Right cardiac atrium (tissue), 5 donors: Measurements from ENCODE around the gene BMS1. TPM values are rescaled to one million over a fixed set of nuclear protein-coding genes. Genes with fewer than 3 reads are reported as not detected.
"Not testable (repeated sequence)": the region's sequence is repeated elsewhere in the genome, so short reads cannot be mapped to it uniquely, and the experiment has no call there.

Experiments
- ATAC-seq, 2 donors: fragments of 200-7000 bp; cut with Tn5 transposase; one replicate each; pipeline versions ENCODE4 v1.8.0 to v1.9.1; 2020; ENCODE audit warnings: moderate library complexity in 2 of 2, mild to moderate bottlenecking in 1 of 2
- DNase-seq, 3 donors: peaks; one replicate each; pipeline ENCODE4 v3.0.0-alpha.2; 2020
- H3K27ac ChIP-seq: one replicate; pipeline ENCODE4 v1.5.1; 2013; ENCODE audit warnings: mild to moderate bottlenecking, low read length, control low read depth, moderate library complexity
- H3K27me3 ChIP-seq: one replicate; pipeline ENCODE4 v1.6.1; 2013; ENCODE audit not compliant: control insufficient read depth, insufficient read depth
- H3K4me1 ChIP-seq: one replicate; pipeline ENCODE4 v1.6.1; 2013; ENCODE audit warnings: low read length; ENCODE audit not compliant: control insufficient read depth, insufficient read depth
- H3K4me3 ChIP-seq: one replicate; pipeline ENCODE4 v1.5.1; 2013; ENCODE audit warnings: low read length, control low read depth
- H3K9me3 ChIP-seq: one replicate; pipeline ENCODE4 v1.6.1; 2013; ENCODE audit warnings: low read length; ENCODE audit not compliant: control insufficient read depth
- WGBS: extraction: QIAGEN DNeasy Blood & Tissue Kit; methylation state at CpG from one replicate; pipeline ENCODE4 v1.1.7; 2013; 5-methylcytosine and 5-hydroxymethylcytosine counted together
- intact Hi-C, 4 donors: fragments of 100-400 bp; cut with DNase I; formaldehyde crosslinking; loops; one replicate each; pipeline versions ENCODE4 v1.11.0 to v1.14.0; 2022 to 2023
- polyA plus RNA-seq: library from polyadenylated mRNA; stranded (reverse); fragments of 200-250 nt; gene quantifications from one replicate; pipeline ENCODE4 v1.2.3, GENCODE V29; 2013
- total RNA-seq, 4 donors: library from RNA; stranded (reverse); fragmentation: NEBNext Ultra II Directional; extraction: Animal tissue kit (Norgen Biotek cat#: 25700); gene quantifications; one replicate each; pipeline ENCODE4 v1.2.1, GENCODE V29; 2021
- donor health status: healthy with polysubstance abuse.
- donor health status: DM: no; HTN: yes; CAD: no.
- donor health status: DM: no; HTN: no; CAD: no.
- donor health status: DM: no; HTN: yes; CAD: no; lungs with severe emphysema.
- donor health status: DM: yes; HTN: yes; CAD: no.

Gene BMS1
- total and polyA plus RNA-seq, 5 donors: 6.8 to 13.1 (median 11.9) TPM

- no peaks in the 10 kb centered on the region for H3K4me1 ChIP-seq
- intact Hi-C loops: no loop called here
- H3K9me3 ChIP-seq: no peaks in the 10 kb centered on the region
- H3K4me3 ChIP-seq: no peak overlapping the region
- no peak overlapping the region for H3K27ac ChIP-seq
- 85% methylated on average over 3 of the region's 3 CpGs for WGBS
- no peaks in the 10 kb centered on the region for H3K27me3 ChIP-seq
- no peak for ATAC-seq
- DNase-seq: no peak
Measured at GRCh38 chr10:42790835-42791234, 8.2 kb downstream of the BMS1 start.

GRCh38 chr10:42795701-42796100 is 13.1 kb downstream of the BMS1 start:
- 82% methylated on average over 2 of the region's 2 CpGs for WGBS

GRCh38 chr10:42801135-42801534 is 18.5 kb downstream of the BMS1 start:
- DNase-seq: no peak
- no peaks in the 10 kb centered on the region for H3K9me3 ChIP-seq
- H3K27ac ChIP-seq: no peak overlapping the region
- no peaks in the 10 kb centered on the region for H3K4me1 ChIP-seq
- no peak overlapping the region for H3K4me3 ChIP-seq
- intact Hi-C loops: no loop called here
- H3K27me3 ChIP-seq: no peaks in the 10 kb centered on the region
- no peak for ATAC-seq

More at GRCh38 chr10:42795701-42796100, 13.1 kb downstream of the BMS1 start:
- Histone ChIP-seq H3K4me3 (no peak overlapping the region), H3K4me1 (no peaks in the 10 kb centered on the region), H3K9me3 (no peaks in the 10 kb centered on the region), H3K27ac (no peak overlapping the region), H3K27me3 (no peaks in the 10 kb centered on the region)
- intact Hi-C loops: no loop called here
- DNase-seq (no peak), ATAC-seq (no peak)

- intact Hi-C loops: no loop called here
- no peaks in the 10 kb centered on the region for H3K4me1 ChIP-seq
- DNase-seq: no peak
Measured at GRCh38 chr10:42802876-42803275, 20.3 kb downstream of the BMS1 start.

GRCh38 chr10:42809676-42810075 is 27.1 kb downstream of the BMS1 start:
- Histone ChIP-seq H3K9me3 (no peaks in the 10 kb centered on the region), H3K27ac (no peak overlapping the region), H3K27me3 (no peaks in the 10 kb centered on the region), H3K4me3 (no peak overlapping the region), H3K4me1 (no peaks in the 10 kb centered on the region)
- DNase-seq: no peak
- WGBS: 93% methylated on average over 4 of the region's 4 CpGs
- no peak for ATAC-seq
- intact Hi-C loops: no loop called here

More at GRCh38 chr10:42802876-42803275, 20.3 kb downstream of the BMS1 start:
- no peaks in the 10 kb centered on the region for H3K9me3 ChIP-seq
- WGBS: 85% methylated on average over 3 of the region's 3 CpGs
- no peak overlapping the region for H3K4me3 ChIP-seq
- H3K27me3 ChIP-seq: no peaks in the 10 kb centered on the region
- no peak overlapping the region for H3K27ac ChIP-seq
- ATAC-seq: no peak

- no peak for ATAC-seq
- DNase-seq: no peak
- WGBS: 97% methylated on average over 4 of the region's 4 CpGs
Measured at GRCh38 chr10:42812028-42812427, 29.4 kb downstream of the BMS1 start.

GRCh38 chr10:42813989-42814687 is 31.5 kb downstream of the BMS1 start:
- H3K9me3 ChIP-seq, ATAC-seq, H3K4me3 ChIP-seq, H3K27me3 ChIP-seq, H3K27ac ChIP-seq, H3K4me1 ChIP-seq, DNase-seq, intact Hi-C loops: not testable (repeated sequence)
- 95% methylated on average over 5 of the region's 5 CpGs for WGBS

More at GRCh38 chr10:42812028-42812427, 29.4 kb downstream of the BMS1 start:
- no peaks in the 10 kb centered on the region for H3K4me1 ChIP-seq
- H3K9me3 ChIP-seq: no peaks in the 10 kb centered on the region
- intact Hi-C loops: no loop called here
- H3K4me3 ChIP-seq: no peak overlapping the region
- no peaks in the 10 kb centered on the region for H3K27me3 ChIP-seq
- no peak overlapping the region for H3K27ac ChIP-seq

- H3K27ac ChIP-seq, H3K9me3 ChIP-seq, intact Hi-C loops, H3K4me3 ChIP-seq, H3K27me3 ChIP-seq, DNase-seq, ATAC-seq, H3K4me1 ChIP-seq: not testable (repeated sequence)
- 72% methylated on average over 5 of the region's 5 CpGs for WGBS
Measured at GRCh38 chr10:42816334-42816733, 33.7 kb downstream of the BMS1 start.

- H3K27me3 ChIP-seq: no peaks in the 10 kb centered on the region
- H3K9me3 ChIP-seq: no peaks in the 10 kb centered on the region
- H3K27ac ChIP-seq: no peak overlapping the region
- no peak for ATAC-seq
- intact Hi-C loops: no loop called here
- H3K4me1 ChIP-seq: no peaks in the 10 kb centered on the region
- H3K4me3 ChIP-seq: no peak overlapping the region
- no peak for DNase-seq
- 82% methylated on average over 2 of the region's 2 CpGs for WGBS
Measured at GRCh38 chr10:42816912-42817311, 34.3 kb downstream of the BMS1 start.

- 81% methylated on average over 3 of the region's 3 CpGs for WGBS
- ATAC-seq, H3K4me1 ChIP-seq, H3K27ac ChIP-seq, H3K9me3 ChIP-seq, H3K27me3 ChIP-seq, intact Hi-C loops, DNase-seq, H3K4me3 ChIP-seq: not testable (repeated sequence)
Measured at GRCh38 chr10:42817417-42817816, 34.8 kb downstream of the BMS1 start.

GRCh38 chr10:42826759-42827158 is 44.2 kb downstream of the BMS1 start:
- DNase-seq: not testable (repeated sequence)

GRCh38 chr10:42827201-42827600 is 44.6 kb downstream of the BMS1 start:
- Histone ChIP-seq H3K9me3 (no peaks in the 10 kb centered on the region), H3K4me1 (no peaks in the 10 kb centered on the region), H3K4me3 (no peak overlapping the region), H3K27me3 (no peaks in the 10 kb centered on the region), H3K27ac (no peak overlapping the region)
- WGBS: 67% methylated on average over 6 of the region's 6 CpGs
- intact Hi-C loops: no loop called here
- ATAC-seq: no peak
- no peak for DNase-seq

More at GRCh38 chr10:42826759-42827158, 44.2 kb downstream of the BMS1 start:
- 82% methylated on average over 6 of the region's 6 CpGs for WGBS
- H3K27me3 ChIP-seq, H3K9me3 ChIP-seq, intact Hi-C loops, H3K4me3 ChIP-seq, H3K4me1 ChIP-seq, H3K27ac ChIP-seq, ATAC-seq: not testable (repeated sequence)
